HepG2 (cell line): ENCODE data around the gene TNS4. TPM values are rescaled to one million over a fixed set of nuclear protein-coding genes. Genes with fewer than 3 reads are reported as not detected.
A peak's percentile ranks its signal among the peaks of the same experiment; 100 is the strongest.

ENCODE experiments used
- ATAC-seq: fragments of 200-7000 bp; cut with Tn5 transposase; 3 replicates; pipeline ENCODE4 v1.9.1; 2020; ENCODE audit warnings: mild to moderate bottlenecking, moderate library complexity
- BruUV-seq: library from RNA; stranded (reverse); fragments of 400-500 nt; replicated peaks from 2 replicates; lab custom pipeline; 2021; lab: Mats Ljungman, UMichigan
- CTCF ChIA-PET: fragments of 300-600 bp; formaldehyde crosslinking; extraction: SDS; loops from one replicate; lab custom pipeline; 2021; ENCODE audit warnings: low total read pairs, inconsistent platforms, low intra/inter-chr PET ratio; lab: Yijun Ruan, JAX
- POLR2A ChIA-PET: fragments of 350-600 bp; sonication (Branson Sonifier 250); formaldehyde crosslinking; loops from one replicate; lab custom pipeline; 2020; ENCODE audit warnings: antibody characterized with exemption, inconsistent platforms; lab: Yijun Ruan, JAX
- DNase-seq: peaks from one replicate; pipeline ENCODE4 v3.0.0-alpha.2; 2015; ENCODE audit warnings: low spot score
- FAIRE-seq: peaks from 3 replicates; lab custom pipeline; 2011; peaks lifted over from hg19 to GRCh38; lab: Jason Lieb, UNC
- H2AFZ ChIP-seq: one replicate; pipeline ENCODE4 v1.6.1; 2011; ENCODE audit warnings: low read length, inconsistent platforms
- H3K27ac ChIP-seq: fragments of 300-600 bp; 3 replicates; pipeline ENCODE4 v1.8.0; 2011; ENCODE audit warnings: mixed run types, mild to moderate bottlenecking, mixed read lengths, low read length, inconsistent platforms; ENCODE audit not compliant: insufficient read depth; ENCODE audit errors: extremely low read length
- H3K27me3 ChIP-seq, 2 experiments: fragments of 200-600 bp in 1 of 2; 2 replicates in 1 of 2; 3 replicates in 1 of 2; pipeline versions ENCODE4 v1.6.0 to v1.8.0; 2011; ENCODE audit warnings: low read length in 2 of 2, mild to moderate bottlenecking in 2 of 2, moderate library complexity in 2 of 2, inconsistent platforms in 1 of 2; ENCODE audit not compliant: insufficient read depth in 2 of 2, control insufficient read depth in 1 of 2
- H3K36me3 ChIP-seq, 2 experiments: fragments of 200-600 bp in 1 of 2; replicated peaks in 1 of 2; 2 replicates in 1 of 2; 3 replicates in 1 of 2; pipeline versions ENCODE4 v1.5.1 to v1.8.0; 2011; ENCODE audit warnings: low read length in 2 of 2, inconsistent platforms in 1 of 2; ENCODE audit not compliant: insufficient read depth in 2 of 2, control insufficient read depth in 1 of 2
- H3K4me1 ChIP-seq: 2 replicates; pipeline ENCODE4 v1.5.1; 2012; ENCODE audit warnings: low read length, inconsistent platforms; ENCODE audit not compliant: insufficient read depth
- H3K4me2 ChIP-seq: 2 replicates; pipeline ENCODE4 v1.6.0; 2011; ENCODE audit warnings: low read depth, low read length, inconsistent platforms
- H3K4me3 ChIP-seq, 3 experiments: fragments of 200-600 bp in 1 of 3; sonication (generic), shearing (Covaris generic) in 1 of 3; replicated peaks in 1 of 3; 2 replicates each; pipeline ENCODE4 v1.5.1; 2011 to 2016; ENCODE audit warnings: low read length in 3 of 3, inconsistent platforms in 2 of 3, low read depth in 2 of 3, mild to moderate bottlenecking in 2 of 3, control low read depth in 1 of 3, mixed read lengths in 1 of 3; ENCODE audit not compliant: insufficient read depth in 1 of 3
- H3K79me2 ChIP-seq: one replicate; pipeline ENCODE4 v1.6.1; 2011; ENCODE audit warnings: low read length, inconsistent platforms; ENCODE audit not compliant: insufficient read depth
- H3K9ac ChIP-seq: 2 replicates; pipeline ENCODE4 v1.6.0; 2011; ENCODE audit warnings: mild to moderate bottlenecking, low read depth, low read length, inconsistent platforms; ENCODE audit not compliant: insufficient read depth
- H3K9me3 ChIP-seq: 2 replicates; pipeline ENCODE4 v1.5.1; 2012; ENCODE audit warnings: mild to moderate bottlenecking, low read length
- H4K20me1 ChIP-seq: 2 replicates; pipeline ENCODE4 v1.6.0; 2011; ENCODE audit warnings: inconsistent platforms, mild to moderate bottlenecking, low read length, moderate library complexity; ENCODE audit not compliant: insufficient read depth
- FOXA3 ChIP-seq: IDR thresholded peaks from 2 replicates; pipeline ENCODE4 v1.6.1; 2016; ENCODE audit warnings: missing genetic modification reagents, missing compliant biosample characterization
- MEIS2 ChIP-seq: sonication (generic); formaldehyde crosslinking; IDR thresholded peaks from 2 replicates; pipeline ENCODE4 v1.9.0; 2021; ENCODE audit warnings: mild to moderate bottlenecking, missing genetic modification reagents
- MYC ChIP-seq: sonication (generic); formaldehyde crosslinking; IDR thresholded peaks from 2 replicates; pipeline ENCODE4 v1.9.0; 2021; ENCODE audit warnings: missing genetic modification reagents, borderline replicate concordance
- PPARG ChIP-seq: conservative IDR thresholded peaks from 2 replicates; pipeline ENCODE4 v1.6.1; 2016; ENCODE audit warnings: missing biosample characterization, missing genetic modification reagents
- RARA ChIP-seq: IDR thresholded peaks from 2 replicates; pipeline ENCODE4 v1.6.1; 2016; ENCODE audit warnings: missing genetic modification reagents, missing compliant biosample characterization
- SKIL ChIP-seq: sonication (generic); formaldehyde crosslinking; IDR thresholded peaks from 2 replicates; pipeline ENCODE4 v1.8.0; 2022; ENCODE audit warnings: missing genetic modification reagents, mild to moderate bottlenecking, moderate library complexity, borderline replicate concordance
- TAF1 ChIP-seq: sonication (generic); formaldehyde crosslinking; IDR thresholded peaks from 2 replicates; pipeline ENCODE4 v1.4.0; 2020; ENCODE audit warnings: missing genetic modification reagents
- TEAD3 ChIP-seq: optimal IDR thresholded peaks from 2 replicates; pipeline ENCODE3; 2016; ENCODE audit warnings: borderline replicate concordance
- THAP9 ChIP-seq: sonication (generic); formaldehyde crosslinking; IDR thresholded peaks from 2 replicates; pipeline ENCODE4; 2020; ENCODE audit warnings: missing genetic modification reagents, mild to moderate bottlenecking, borderline replicate concordance
- UBTF ChIP-seq: sonication (generic); formaldehyde crosslinking; IDR thresholded peaks from 2 replicates; pipeline ENCODE4 v1.4.0; 2020; ENCODE audit warnings: mild to moderate bottlenecking, missing genetic modification reagents
- XRCC5 ChIP-seq: fragments of 200-400 bp; formaldehyde crosslinking; optimal IDR thresholded peaks from 2 replicates; pipeline ENCODE3; 2017; ENCODE audit warnings: mild to moderate bottlenecking, low read length
- ZBTB38 ChIP-seq: sonication (generic); formaldehyde crosslinking; IDR thresholded peaks from 2 replicates; pipeline ENCODE4 v1.5.1; 2020; ENCODE audit warnings: mild to moderate bottlenecking, missing genetic modification reagents
- ZNF350 ChIP-seq: sonication (generic); formaldehyde crosslinking; IDR thresholded peaks from 2 replicates; pipeline ENCODE4 v1.4.0; 2020; ENCODE audit warnings: mild to moderate bottlenecking, low read depth, missing genetic modification reagents, borderline replicate concordance
- ZNF550 ChIP-seq: sonication (generic); formaldehyde crosslinking; IDR thresholded peaks from 2 replicates; pipeline ENCODE4 v1.4.0; 2020; ENCODE audit warnings: mild to moderate bottlenecking, missing genetic modification reagents, borderline replicate concordance
- ZNF564 ChIP-seq: sonication (generic); formaldehyde crosslinking; IDR thresholded peaks from 2 replicates; pipeline ENCODE4 v1.8.1; 2023; ENCODE audit warnings: mild to moderate bottlenecking, missing genetic modification reagents
- WGBS: methylation state at CpG from one replicate; pipeline ENCODE4 v1.1.6; 2017; ENCODE audit warnings: low lambda C conversion rate; 5-methylcytosine and 5-hydroxymethylcytosine counted together
- in situ Hi-C: cut with HindIII; loops from 2 replicates; pipeline ENCODE4 v1.10.0; 2017; ENCODE audit warnings: low pct_unique_long_range_greater_than_20kb; ENCODE audit not compliant: extremely low pct_ligation_motif_present
- intact Hi-C: fragments of 100-400 bp; cut with micrococcal nuclease; formaldehyde crosslinking; loops from one replicate; pipeline ENCODE4 v1.10.0; 2022; ENCODE audit not compliant: unreplicated experiment
- polyA plus RNA-seq, 8 experiments: library from polyadenylated mRNA; depleted of rRNA in 3 of 8; stranded (reverse) in 7 of 8; unstranded in 1 of 8; fragments of >200 nt; fragmentation: Illumina TruSeq in 4 of 8; extraction: Trizol in 4 of 8; gene quantifications; 2 replicates each; pipeline versions ENCODE4 v1.2.1 to v1.2.3, GENCODE V29; 2011 to 2016; ENCODE audit warnings: low read depth in 4 of 8, missing spikeins in 1 of 8, mixed read lengths in 1 of 8; ENCODE audit not compliant: insufficient read depth in 1 of 8
- total RNA-seq, 5 experiments: library from RNA; depleted of rRNA; stranded (reverse); fragments of >200 nt; fragmentation: Illumina TruSeq; extraction: Trizol; gene quantifications; 2 replicates each; pipeline ENCODE4 v1.2.3, GENCODE V29; 2016; ENCODE audit warnings: low read depth in 1 of 5

TNS4 gene
- total and polyA plus RNA-seq, 2 of the 13 experiments (the other 11 are each of a cell fraction or from before 2014, with no cell fraction given), result 0.58 to 2.1 TPM

GRCh38 chr17:40541060-40541872 is 39.8 kb upstream of the TNS4 start:
- in situ Hi-C loops, result no loop called here
- Histone ChIP-seq H3K9me3 (no peaks in the 10 kb centered on the region), H3K27ac (no peak overlapping the region), H3K36me3 (no peaks in the 10 kb centered on the region), H3K4me1 (peaks cover 75% of the 10 kb centered on the region), H2AFZ (no peak overlapping the region), H3K4me3 (no peak overlapping the region), H3K27me3 (no peaks in the 10 kb centered on the region), H3K4me2 (peak overlapping the region; percentile 40), H3K9ac (no peak overlapping the region), H4K20me1 (no peaks in the 10 kb centered on the region), H3K79me2 (no peaks in the 10 kb centered on the region)
- ChIA-PET POLR2A (interaction anchor here (2.1 to 11.0 kb wide), 3 partner anchors 7 to 19 kb away, joined by 8 to 116 read pairs (median 106); no protein-coding TSS in a partner anchor), CTCF (no interaction called here)
- ATAC-seq (peak; percentile 45), DNase-seq (peak; percentile 56), FAIRE-seq (peak; percentile 81)
- no TSS peak for BruUV-seq
- WGBS, result 64% methylated on average over 20 of the region's 20 CpGs
- intact Hi-C loops, result no loop called here
- TF ChIP-seq UBTF (CRISPR knock-in tag) (peak; percentile 46), MEIS2 (CRISPR knock-in tag) (0 out of 2 replicates have a peak, but pooled peaks have one; percentile 3), ZBTB38 (CRISPR knock-in tag) (peak; percentile 72; the same call in 1 of the 2 replicates), TEAD3 (CRISPR knock-in tag) (peak; percentile 66), ZNF550 (peak; percentile 83), XRCC5 (no peak), PPARG (CRISPR knock-in tag) (no peak), ZNF350 (peak; percentile 40; the same call in 1 of the 2 replicates), SKIL (CRISPR knock-in tag) (0 out of 2 replicates have a peak, but pooled peaks have one; percentile 38), RARA (CRISPR knock-in tag) (peak; percentile 61), ZNF564 (CRISPR knock-in tag) (0 out of 2 replicates have a peak, but pooled peaks have one; percentile 38), TAF1 (CRISPR knock-in tag) (no peak), FOXA3 (CRISPR knock-in tag) (0 out of 2 replicates have a peak, but pooled peaks have one; percentile 32), MYC (CRISPR knock-in tag) (0 out of 2 replicates have a peak, but pooled peaks have one; percentile 21), THAP9 (CRISPR knock-in tag) (peak; percentile 18; the same call in 1 of the 2 replicates)
